Measurements from ENCODE around the gene DIPK1C. TPM values are rescaled to one million over a fixed set of nuclear protein-coding genes. Genes with fewer than 3 reads are reported as not detected.

DIPK1C gene
- total and polyA plus RNA-seq, 2 experiments from 2014 or later: 0.28 to 0.40 TPM

DNA sequence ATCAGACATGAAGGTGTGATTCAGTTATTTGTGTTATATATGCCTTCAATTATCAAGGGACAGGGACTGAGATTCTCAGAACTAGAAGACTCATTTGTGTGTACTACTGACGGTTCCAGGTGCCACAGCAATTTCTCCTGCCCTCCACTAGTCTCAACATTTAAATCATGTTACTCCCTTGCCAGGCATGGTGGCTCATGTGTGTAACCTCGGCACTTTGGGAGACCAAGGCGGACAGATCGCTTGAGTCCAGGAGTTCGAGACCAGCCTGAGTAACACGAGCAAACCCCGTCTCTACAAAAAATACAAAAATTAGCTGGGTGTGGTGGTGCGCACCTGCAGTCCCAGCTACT is 40.2 kb upstream of the DIPK1C start:
- Histone ChIP-seq H3K4me3 (peak overlapping the region; percentile 88), H3K4me1 (ENCODE audit: insufficient read depth) (peaks cover 23% of the 10 kb centered on the region), H3K27me3 (no peaks in the 10 kb centered on the region), H3K79me2 (peaks cover 38% of the 10 kb centered on the region), H2AFZ (no peak overlapping the region), H3K36me3 (replicated peaks; ENCODE audit: insufficient read depth, low read depth) (no peaks in the 10 kb centered on the region), H3K4me2 (peak overlapping the region; percentile 90), H3K27ac (peak overlapping the region; percentile 98), H3K9me3 (ENCODE audit: low read depth) (no peaks in the 10 kb centered on the region), H4K20me1 (ENCODE audit: insufficient read depth, poor library complexity, severe bottlenecking) (no peaks in the 10 kb centered on the region), H3K9me2 (replicated peaks; ENCODE audit: insufficient read depth) (no peaks in the 10 kb centered on the region)
- DNase-seq (ENCODE audit: low spot score): no peak
- 94% methylated on average over 8 of the region's 8 CpGs for WGBS (ENCODE audit: low lambda C conversion rate, missing lambda C conversion rate)
- no peak for TF ChIP-seq EZH2 (IDR thresholded peaks at IDR 0.05; ENCODE audit: borderline replicate concordance)
- TF ChIP-seq EZH2phosphoT487 (IDR thresholded peaks at IDR 0.05; ENCODE audit: low read depth, severe bottlenecking, unreplicated experiment): no peak
- TF ChIP-seq CTCF (IDR thresholded peaks at IDR 0.05; ENCODE audit: poor library complexity): no peak

- TF ChIP-seq EZH2 (IDR thresholded peaks at IDR 0.05; ENCODE audit: borderline replicate concordance): no peak
- TF ChIP-seq CTCF (IDR thresholded peaks at IDR 0.05; ENCODE audit: poor library complexity): no peak
- no peak for TF ChIP-seq EZH2phosphoT487 (IDR thresholded peaks at IDR 0.05; ENCODE audit: low read depth, severe bottlenecking, unreplicated experiment)
- peaks cover 38% of the 10 kb centered on the region for H3K79me2 ChIP-seq
- H3K27me3 ChIP-seq: no peaks in the 10 kb centered on the region
- no peaks in the 10 kb centered on the region for H3K9me2 ChIP-seq (replicated peaks; ENCODE audit: insufficient read depth)
- H4K20me1 ChIP-seq (ENCODE audit: insufficient read depth, poor library complexity, severe bottlenecking): no peaks in the 10 kb centered on the region
- peak; percentile 88 for DNase-seq (ENCODE audit: low spot score)
- no peaks in the 10 kb centered on the region for H3K9me3 ChIP-seq (ENCODE audit: low read depth)
- H2AFZ ChIP-seq: peak overlapping the region; percentile 74
- H3K27ac ChIP-seq: peak overlapping the region; percentile 98
- H3K36me3 ChIP-seq (replicated peaks; ENCODE audit: insufficient read depth, low read depth): no peaks in the 10 kb centered on the region
- H3K4me3 ChIP-seq: peak overlapping the region; percentile 88
- peaks cover 23% of the 10 kb centered on the region for H3K4me1 ChIP-seq (ENCODE audit: insufficient read depth)
- WGBS (ENCODE audit: low lambda C conversion rate, missing lambda C conversion rate): 3% methylated on average over 43 of the region's 48 CpGs
- peak overlapping the region; percentile 90 for H3K4me2 ChIP-seq
Measured at GRCh38 chr18:74496508-74497323, 39.6 kb upstream of the DIPK1C start.

DNA sequence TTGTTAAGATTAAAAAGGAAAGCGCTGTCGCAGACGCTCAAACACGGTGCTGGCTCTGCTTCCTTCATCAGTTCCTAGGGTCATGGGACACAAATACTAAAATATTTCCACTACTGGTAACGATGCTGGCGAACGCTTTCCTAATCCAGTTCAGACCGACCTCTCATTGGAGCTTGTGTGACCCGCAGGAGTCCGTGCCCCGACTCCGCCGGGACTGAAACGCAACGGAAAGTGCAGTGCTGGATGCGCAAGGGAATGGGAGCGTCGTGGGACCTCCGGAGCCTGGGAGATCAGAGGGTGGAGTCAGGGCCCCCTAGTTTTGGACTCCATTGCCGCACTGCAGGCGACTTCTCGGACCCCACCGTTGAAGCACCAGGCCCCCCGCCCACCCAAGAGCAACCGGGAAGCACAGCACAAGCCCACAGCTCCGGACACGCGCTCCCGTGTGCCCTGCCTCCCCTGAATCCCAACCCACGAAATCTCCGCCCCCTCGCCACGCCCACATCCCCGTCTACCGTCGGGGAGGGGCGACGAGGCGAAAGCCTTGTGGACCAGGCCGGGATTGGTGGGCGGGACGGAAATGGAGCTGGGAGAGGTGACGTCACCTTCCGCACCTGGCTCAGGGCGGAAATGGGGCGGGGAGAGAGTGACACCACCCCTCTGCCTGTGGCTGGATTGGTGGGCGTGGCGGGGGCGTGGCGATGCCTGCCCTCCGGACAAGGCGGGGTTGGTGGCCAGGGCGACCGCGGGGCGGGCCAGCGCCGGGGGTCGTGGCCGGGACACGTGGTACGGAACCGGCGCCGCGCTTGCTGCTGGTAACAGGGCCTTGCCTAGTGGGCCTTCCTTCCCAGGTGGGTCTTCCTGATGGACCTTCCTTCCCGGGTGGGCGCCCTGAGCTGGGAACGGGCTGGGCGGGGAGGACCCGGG is 38.7 kb upstream of the DIPK1C start, which contains the start of gene CNDP2:
Gene CNDP2 (plus strand): TSS at position 783 of the 927 bp plus-strand sequence. CDS start 3,611 bp downstream, outside the sequence.
- Histone ChIP-seq H2AFZ (peak within 1 kb of the TSS; percentile 80), H3K9me2 (replicated peaks; ENCODE audit: insufficient read depth) (no peaks in the 10 kb centered on the region), H4K20me1 (ENCODE audit: insufficient read depth, poor library complexity, severe bottlenecking) (no peaks in the 10 kb centered on the region), H3K9me3 (ENCODE audit: low read depth) (no peaks in the 10 kb centered on the region), H3K27me3 (no peaks in the 10 kb centered on the region), H3K36me3 (replicated peaks; ENCODE audit: insufficient read depth, low read depth) (no peaks in the 10 kb centered on the region), H3K4me1 (ENCODE audit: insufficient read depth) (peaks cover 23% of the 10 kb centered on the region), H3K27ac (peak within 1 kb of the TSS; percentile 98), H3K4me2 (peak within 1 kb of the TSS; percentile 90), H3K79me2 (peaks cover 38% of the 10 kb centered on the region), H3K4me3 (peak within 1 kb of the TSS; percentile 88)
- 2% methylated on average over 57 of the region's 71 CpGs for WGBS (ENCODE audit: low lambda C conversion rate, missing lambda C conversion rate)
- no peak for TF ChIP-seq CTCF (IDR thresholded peaks at IDR 0.05; ENCODE audit: poor library complexity)
- TF ChIP-seq EZH2 (IDR thresholded peaks at IDR 0.05; ENCODE audit: borderline replicate concordance): no peak
- no peak for TF ChIP-seq EZH2phosphoT487 (IDR thresholded peaks at IDR 0.05; ENCODE audit: low read depth, severe bottlenecking, unreplicated experiment)
- peak; percentile 100 for DNase-seq (ENCODE audit: low spot score)

Measured in hepatocyte (in vitro differentiated cells).